Mucosa of rectum (tissue), 2 donors: ENCODE results near the gene DGKQ.

Source experiments
- H3K27ac ChIP-seq, 2 donors: one replicate each; pipeline ENCODE4 v1.7.0; 2013; ENCODE audit warnings: inconsistent platforms in 2 of 2, low read depth in 2 of 2, low read length in 2 of 2
- H3K27me3 ChIP-seq, 2 donors: one replicate each; pipeline ENCODE4 v1.7.0; 2013; ENCODE audit warnings: low read length in 2 of 2; ENCODE audit not compliant: control insufficient read depth in 2 of 2, insufficient read depth in 2 of 2
- H3K36me3 ChIP-seq, 2 donors: one replicate each; pipeline ENCODE4 v1.7.0; 2013; ENCODE audit warnings: low read length in 2 of 2; ENCODE audit not compliant: control insufficient read depth in 2 of 2, insufficient read depth in 2 of 2
- H3K4me1 ChIP-seq, 2 donors: one replicate each; pipeline ENCODE4 v1.7.0; 2013; ENCODE audit warnings: low read length in 2 of 2, mild to moderate bottlenecking in 1 of 2; ENCODE audit not compliant: control insufficient read depth in 2 of 2, insufficient read depth in 2 of 2
- H3K4me3 ChIP-seq, 2 donors: one replicate each; pipeline ENCODE4 v1.7.0; 2013; ENCODE audit warnings: low read length in 2 of 2
- H3K9ac ChIP-seq, 2 donors: one replicate each; pipeline ENCODE4 v1.7.0; 2013; ENCODE audit warnings: low read length in 2 of 2, low read depth in 1 of 2, mild to moderate bottlenecking in 1 of 2
- H3K9me3 ChIP-seq, 2 donors: one replicate each; pipeline ENCODE4 v1.7.0; 2013; ENCODE audit warnings: low read length in 2 of 2; ENCODE audit not compliant: control insufficient read depth in 2 of 2
- donor health status: healthy.
- donor health status: Normal muscosa, but diverticular disease.

DGKQ gene

GRCh38 chr4:909821-910220, 63.5 kb downstream of the DGKQ start:
- H3K36me3 ChIP-seq: peaks cover 20 to 53% of the 10 kb centered on the region in 2 donors
- no peak overlapping the region for H3K4me3 ChIP-seq
- no peaks in the 10 kb centered on the region for H3K9me3 ChIP-seq
- no peak overlapping the region for H3K27ac ChIP-seq
- H3K9ac ChIP-seq: no peak overlapping the region
- peaks cover 8 to 13% of the 10 kb centered on the region in 2 donors for H3K4me1 ChIP-seq
- H3K27me3 ChIP-seq: no peaks in the 10 kb centered on the region

- Histone ChIP-seq H3K36me3 (peaks cover 21 to 57% of the 10 kb centered on the region in 2 donors), H3K9ac (no peak overlapping the region), H3K4me1 (peaks cover 8 to 13% of the 10 kb centered on the region in 2 donors), H3K4me3 (no peak overlapping the region), H3K9me3 (no peaks in the 10 kb centered on the region), H3K27me3 (no peaks in the 10 kb centered on the region), H3K27ac (no peak overlapping the region)
Observed at GRCh38 chr4:909131-909571, 64.2 kb downstream of the DGKQ start.
